KMS-11 (cell line): ENCODE results near the gene PRR22.

Source experiments
- H2AFZ ChIP-seq: fragments of 200-600 bp; sonication (generic); 2 replicates; pipeline ENCODE4 v1.6.1; 2016; ENCODE audit warnings: antibody characterized with exemption, mixed run types, low read depth
- H3K27ac ChIP-seq: fragments of 200-600 bp; sonication (generic); 2 replicates; pipeline ENCODE4 v1.6.1; 2016; ENCODE audit warnings: mild to moderate bottlenecking, mixed run types
- H3K27me3 ChIP-seq: fragments of 200-600 bp; sonication (generic); 2 replicates; pipeline ENCODE4 v1.6.1; 2017; ENCODE audit warnings: mild to moderate bottlenecking, low read depth, mixed run types, moderate library complexity; ENCODE audit not compliant: insufficient read depth
- H3K36me3 ChIP-seq: fragments of 200-600 bp; sonication (generic); 2 replicates; pipeline ENCODE4 v1.6.1; 2017; ENCODE audit warnings: mild to moderate bottlenecking, mixed run types; ENCODE audit not compliant: insufficient read depth
- H3K4me1 ChIP-seq: fragments of 200-600 bp; sonication (generic); 2 replicates; pipeline ENCODE4 v1.6.1; 2016; ENCODE audit warnings: mild to moderate bottlenecking, low read depth, mixed run types; ENCODE audit not compliant: poor library complexity, severe bottlenecking
- H3K4me2 ChIP-seq: fragments of 200-600 bp; sonication (generic); 2 replicates; pipeline ENCODE4 v1.7.0; 2016; ENCODE audit warnings: mild to moderate bottlenecking, mixed run types
- H3K4me3 ChIP-seq: fragments of 200-600 bp; sonication (generic); IDR thresholded peaks from 2 replicates; pipeline ENCODE4 v1.6.1; 2017; ENCODE audit warnings: low read depth, low read length, mixed read lengths; ENCODE audit not compliant: insufficient read depth
- H3K79me2 ChIP-seq: fragments of 200-600 bp; sonication (generic); 2 replicates; pipeline ENCODE4 v1.6.1; 2016; ENCODE audit warnings: low read depth, mixed run types; ENCODE audit not compliant: insufficient read depth
- H3K9ac ChIP-seq: fragments of 200-600 bp; sonication (generic); 2 replicates; pipeline ENCODE4 v1.6.1; 2016; ENCODE audit warnings: mild to moderate bottlenecking, mixed run types
- H4K20me1 ChIP-seq: fragments of 200-600 bp; sonication (generic); 2 replicates; pipeline ENCODE4 v1.6.1; 2016; ENCODE audit warnings: mild to moderate bottlenecking, mixed run types; ENCODE audit not compliant: insufficient read depth
- CTCF ChIP-seq: fragments of 200-600 bp; sonication (generic); conservative IDR thresholded peaks from 2 replicates; pipeline ENCODE4 v1.6.1; 2017; ENCODE audit warnings: low read depth, mild to moderate bottlenecking, antibody characterized with exemption, low read length, moderate library complexity, mixed read lengths

The PRR22 gene

GRCh38 chr19:5829567-5830310, 45.2 kb upstream of the PRR22 start:
- Histone ChIP-seq H3K4me1 (peaks cover 14% of the 10 kb centered on the region), H3K4me3 (no peak overlapping the region), H3K4me2 (0 out of 2 replicates have a peak overlapping the region, but pooled peaks have one; percentile 93), H3K36me3 (no peaks in the 10 kb centered on the region), H2AFZ (no peak overlapping the region), H4K20me1 (no peaks in the 10 kb centered on the region), H3K27me3 (peaks cover 1% of the 10 kb centered on the region; the same call in 1 of the 2 replicates), H3K79me2 (no peaks in the 10 kb centered on the region), H3K27ac (no peak overlapping the region), H3K9ac (no peak overlapping the region)
- no peak for TF ChIP-seq CTCF

GRCh38 chr19:5828661-5829566, 44.4 kb upstream of the PRR22 start:
- Histone ChIP-seq H3K4me3 (no peak overlapping the region), H2AFZ (peak overlapping the region; percentile 85), H3K27ac (peak overlapping the region; percentile 67), H3K9ac (peak overlapping the region; percentile 64), H3K79me2 (no peaks in the 10 kb centered on the region), H4K20me1 (no peaks in the 10 kb centered on the region), H3K36me3 (no peaks in the 10 kb centered on the region), H3K4me1 (peaks cover 14% of the 10 kb centered on the region), H3K27me3 (no peaks in the 10 kb centered on the region), H3K4me2 (peak overlapping the region; percentile 93)
- TF ChIP-seq CTCF: no peak

- Histone ChIP-seq H3K27ac (peak overlapping the region; percentile 67), H2AFZ (peak overlapping the region; percentile 85), H4K20me1 (no peaks in the 10 kb centered on the region), H3K27me3 (no peaks in the 10 kb centered on the region), H3K36me3 (no peaks in the 10 kb centered on the region), H3K4me3 (no peak overlapping the region), H3K79me2 (no peaks in the 10 kb centered on the region), H3K9ac (peak overlapping the region; percentile 64), H3K4me2 (peak overlapping the region; percentile 93), H3K4me1 (peaks cover 14% of the 10 kb centered on the region)
- TF ChIP-seq CTCF: no peak
These were observed 43.5 kb upstream of the PRR22 start for GRCh38 chr19:5827891-5828660.

GRCh38 chr19:5827342-5827890, 42.9 kb upstream of the PRR22 start:
- H3K9ac ChIP-seq: no peak overlapping the region
- H3K27ac ChIP-seq: peak overlapping the region; percentile 13; the same call in 1 of the 2 replicates
- H3K36me3 ChIP-seq: no peaks in the 10 kb centered on the region
- no peaks in the 10 kb centered on the region for H4K20me1 ChIP-seq
- H3K27me3 ChIP-seq: no peaks in the 10 kb centered on the region
- TF ChIP-seq CTCF: no peak
- no peak overlapping the region for H3K4me3 ChIP-seq
- no peaks in the 10 kb centered on the region for H3K79me2 ChIP-seq
- H3K4me2 ChIP-seq: peak overlapping the region; percentile 73
- H3K4me1 ChIP-seq: peaks cover 14% of the 10 kb centered on the region
- peak overlapping the region; percentile 47; the same call in 1 of the 2 replicates for H2AFZ ChIP-seq
